ENCODE results near the gene NSMCE3. TPM values are rescaled to one million over a fixed set of nuclear protein-coding genes. Genes with fewer than 3 reads are reported as not detected.

NSMCE3 gene
- total RNA-seq, 1 donor from 2014 or later: 16.1 TPM

- H3K4me3 Mint-ChIP-seq: no peak overlapping the region
- Histone ChIP-seq H3K27ac (no peak overlapping the region), H3K36me3 (no peaks in the 10 kb centered on the region), H3F3A (ENCODE audit: low read depth) (no peaks in the 10 kb centered on the region), H3K79me2 (ENCODE audit: low read depth) (no peaks in the 10 kb centered on the region), H3K4me2 (no peak overlapping the region), H3K4me1 (no peaks in the 10 kb centered on the region), H3K9me3 (ENCODE audit: low read depth) (no peaks in the 10 kb centered on the region), H3K4me3 (no peak overlapping the region), H4K20me1 (ENCODE audit: low read depth) (no peaks in the 10 kb centered on the region), H3K9ac (no peak overlapping the region), H2AFZ (replicated peaks) (no peak overlapping the region), H3K27me3 (no peaks in the 10 kb centered on the region)
- peaks cover 3% of the 10 kb centered on the region for H3K27me3 Mint-ChIP-seq (ENCODE audit: insufficient read depth, low read depth)
- H3K27ac Mint-ChIP-seq: no peak overlapping the region
- peaks cover 23% of the 10 kb centered on the region for H3K4me1 Mint-ChIP-seq
- DNase-seq (ENCODE audit: low spot score): no peak
- H3K36me3 Mint-ChIP-seq: peaks cover 6% of the 10 kb centered on the region
- H3K9me3 Mint-ChIP-seq: peaks cover 3% of the 10 kb centered on the region
- TF ChIP-seq EZH2phosphoT487 (IDR thresholded peaks at IDR 0.05) (no peak), EZH2 (IDR thresholded peaks at IDR 0.05) (no peak), CTCF (IDR thresholded peaks at IDR 0.05) (no peak)
Observed at GRCh38 chr15:29294732-29295325, 25.2 kb upstream of the NSMCE3 start.

- no peaks in the 10 kb centered on the region for H3F3A ChIP-seq (ENCODE audit: low read depth)
- H3K4me2 ChIP-seq: no peak overlapping the region
- H4K20me1 ChIP-seq (ENCODE audit: low read depth): no peaks in the 10 kb centered on the region
- peaks cover 3% of the 10 kb centered on the region for H3K27me3 Mint-ChIP-seq (ENCODE audit: insufficient read depth, low read depth)
- H3K9me3 Mint-ChIP-seq: peaks cover 3% of the 10 kb centered on the region
- peaks cover 6% of the 10 kb centered on the region for H3K36me3 Mint-ChIP-seq
- H3K4me1 ChIP-seq: no peaks in the 10 kb centered on the region
- peaks cover 24% of the 10 kb centered on the region for H3K4me1 Mint-ChIP-seq
- no peak overlapping the region for H3K27ac ChIP-seq
- H3K9ac ChIP-seq: no peak overlapping the region
- H3K36me3 ChIP-seq: no peaks in the 10 kb centered on the region
- TF ChIP-seq EZH2 (IDR thresholded peaks at IDR 0.05): no peak
- TF ChIP-seq EZH2phosphoT487 (IDR thresholded peaks at IDR 0.05): no peak
- TF ChIP-seq CTCF (IDR thresholded peaks at IDR 0.05): no peak
- H3K9me3 ChIP-seq (ENCODE audit: low read depth): no peaks in the 10 kb centered on the region
- peak overlapping the region; percentile 74 for H3K27ac Mint-ChIP-seq
- no peaks in the 10 kb centered on the region for H3K79me2 ChIP-seq (ENCODE audit: low read depth)
- DNase-seq (ENCODE audit: low spot score): no peak
- H2AFZ ChIP-seq (replicated peaks): no peak overlapping the region
- no peaks in the 10 kb centered on the region for H3K27me3 ChIP-seq
- no peak overlapping the region for H3K4me3 ChIP-seq
- H3K4me3 Mint-ChIP-seq: no peak overlapping the region
Observed at GRCh38 chr15:29291067-29291845, 21.6 kb upstream of the NSMCE3 start.

DNA sequence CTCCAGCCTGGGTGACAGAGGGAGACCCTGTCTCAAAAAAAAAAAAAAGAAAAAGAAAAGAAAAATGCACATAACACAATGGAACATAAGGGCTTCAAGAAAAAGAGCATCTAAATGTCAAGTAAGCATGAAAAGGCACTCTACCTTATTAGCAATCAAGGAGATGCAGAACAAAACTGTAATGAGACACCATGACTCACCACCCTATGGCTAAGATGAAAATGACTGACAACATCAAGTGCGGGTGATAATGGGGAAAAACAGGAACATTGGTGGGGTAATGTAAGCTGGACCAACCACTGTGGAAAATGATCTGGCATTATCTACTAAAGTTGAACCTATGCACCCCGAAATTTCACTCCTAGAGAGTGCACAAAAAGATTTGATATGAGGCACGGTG lies 19.6 kb upstream of the NSMCE3 start:
- Histone ChIP-seq H3F3A (ENCODE audit: low read depth) (no peaks in the 10 kb centered on the region), H3K36me3 (no peaks in the 10 kb centered on the region), H3K79me2 (ENCODE audit: low read depth) (no peaks in the 10 kb centered on the region), H3K4me1 (no peaks in the 10 kb centered on the region), H4K20me1 (ENCODE audit: low read depth) (no peaks in the 10 kb centered on the region), H3K4me3 (no peak overlapping the region), H3K9me3 (ENCODE audit: low read depth) (no peaks in the 10 kb centered on the region), H3K27ac (no peak overlapping the region), H3K27me3 (no peaks in the 10 kb centered on the region), H3K9ac (no peak overlapping the region), H3K4me2 (no peak overlapping the region), H2AFZ (replicated peaks) (no peak overlapping the region)
- no peak for TF ChIP-seq EZH2 (IDR thresholded peaks at IDR 0.05)
- no peak for TF ChIP-seq EZH2phosphoT487 (IDR thresholded peaks at IDR 0.05)
- TF ChIP-seq CTCF (IDR thresholded peaks at IDR 0.05): no peak
- no peak overlapping the region for H3K27ac Mint-ChIP-seq
- H3K27me3 Mint-ChIP-seq (ENCODE audit: insufficient read depth, low read depth): peaks cover 3% of the 10 kb centered on the region
- H3K36me3 Mint-ChIP-seq: peaks cover 6% of the 10 kb centered on the region
- DNase-seq (ENCODE audit: low spot score): no peak
- H3K4me3 Mint-ChIP-seq: no peak overlapping the region
- peaks cover 20% of the 10 kb centered on the region for H3K4me1 Mint-ChIP-seq
- H3K9me3 Mint-ChIP-seq: peaks cover 3% of the 10 kb centered on the region

All from neural progenitor cell (in vitro differentiated cells).